ENCODE measurements around the gene BAG3. TPM values are rescaled to one million over a fixed set of nuclear protein-coding genes. Genes with fewer than 3 reads are reported as not detected.
"Not testable (repeated sequence)": the region's sequence is repeated elsewhere in the genome, so short reads cannot be mapped to it uniquely, and the experiment has no call there.

BAG3 gene
- total RNA-seq, 1 donor from 2014 or later, result 24.6 TPM

GRCh38 chr10:119657725-119658124 lies 6.5 kb downstream of the BAG3 start:
- TF ChIP-seq CTCF (IDR thresholded peaks at IDR 0.05; ENCODE audit: unreplicated experiment), result no peak
- DNase-seq (ENCODE audit: low spot score), result no peak
- peaks cover 28% of the 10 kb centered on the region for H3K4me1 Mint-ChIP-seq (ENCODE audit: unreplicated experiment)
- H3K27me3 Mint-ChIP-seq (ENCODE audit: unreplicated experiment), result peaks cover 2% of the 10 kb centered on the region
- no peak overlapping the region for H3K27ac Mint-ChIP-seq (ENCODE audit: unreplicated experiment)
- H3K4me3 Mint-ChIP-seq (ENCODE audit: unreplicated experiment), result no peak overlapping the region
- no peaks in the 10 kb centered on the region for H3K9me3 Mint-ChIP-seq (ENCODE audit: unreplicated experiment)
- H3K36me3 Mint-ChIP-seq (ENCODE audit: low read depth, unreplicated experiment), result peaks cover 4% of the 10 kb centered on the region

GRCh38 chr10:119658274-119658673 lies 7.1 kb downstream of the BAG3 start:
- H3K4me3 Mint-ChIP-seq (ENCODE audit: unreplicated experiment), result no peak overlapping the region
- DNase-seq (ENCODE audit: low spot score), result no peak
- H3K36me3 Mint-ChIP-seq (ENCODE audit: low read depth, unreplicated experiment), result peaks cover 4% of the 10 kb centered on the region
- H3K27me3 Mint-ChIP-seq (ENCODE audit: unreplicated experiment), result peaks cover 2% of the 10 kb centered on the region
- TF ChIP-seq CTCF (IDR thresholded peaks at IDR 0.05; ENCODE audit: unreplicated experiment), result no peak
- no peaks in the 10 kb centered on the region for H3K9me3 Mint-ChIP-seq (ENCODE audit: unreplicated experiment)
- H3K4me1 Mint-ChIP-seq (ENCODE audit: unreplicated experiment), result peaks cover 26% of the 10 kb centered on the region
- H3K27ac Mint-ChIP-seq (ENCODE audit: unreplicated experiment), result no peak overlapping the region

- H3K4me3 Mint-ChIP-seq (ENCODE audit: unreplicated experiment), result no peak overlapping the region
- peaks cover 3% of the 10 kb centered on the region for H3K27me3 Mint-ChIP-seq (ENCODE audit: unreplicated experiment)
- peaks cover 4% of the 10 kb centered on the region for H3K36me3 Mint-ChIP-seq (ENCODE audit: low read depth, unreplicated experiment)
- DNase-seq (ENCODE audit: low spot score), result no peak
- H3K9me3 Mint-ChIP-seq (ENCODE audit: unreplicated experiment), result no peaks in the 10 kb centered on the region
- H3K27ac Mint-ChIP-seq (ENCODE audit: unreplicated experiment), result no peak overlapping the region
- TF ChIP-seq CTCF (IDR thresholded peaks at IDR 0.05; ENCODE audit: unreplicated experiment), result no peak
- peaks cover 9% of the 10 kb centered on the region for H3K4me1 Mint-ChIP-seq (ENCODE audit: unreplicated experiment)
These were observed 8.8 kb downstream of the BAG3 start for GRCh38 chr10:119659951-119660350.

GRCh38 chr10:119662076-119662605 lies 11.0 kb downstream of the BAG3 start:
- not testable (repeated sequence) for H3K36me3 Mint-ChIP-seq (ENCODE audit: low read depth, unreplicated experiment); H3K9me3 Mint-ChIP-seq (ENCODE audit: unreplicated experiment); DNase-seq (ENCODE audit: low spot score); H3K4me3 Mint-ChIP-seq (ENCODE audit: unreplicated experiment); H3K27me3 Mint-ChIP-seq (ENCODE audit: unreplicated experiment); H3K27ac Mint-ChIP-seq (ENCODE audit: unreplicated experiment); H3K4me1 Mint-ChIP-seq (ENCODE audit: unreplicated experiment)

GRCh38 chr10:119663866-119664698 lies 12.9 kb downstream of the BAG3 start:
- Mint-ChIP-seq H3K4me3 (ENCODE audit: unreplicated experiment) (no peak overlapping the region), H3K9me3 (ENCODE audit: unreplicated experiment) (no peaks in the 10 kb centered on the region), H3K27ac (ENCODE audit: unreplicated experiment) (no peak overlapping the region), H3K36me3 (ENCODE audit: low read depth, unreplicated experiment) (no peaks in the 10 kb centered on the region), H3K4me1 (ENCODE audit: unreplicated experiment) (peaks cover 9% of the 10 kb centered on the region), H3K27me3 (ENCODE audit: unreplicated experiment) (peaks cover 13% of the 10 kb centered on the region)
- no peak for TF ChIP-seq CTCF (IDR thresholded peaks at IDR 0.05; ENCODE audit: unreplicated experiment)
- DNase-seq (ENCODE audit: low spot score), result no peak

All from endothelial cell (in vitro differentiated cells).